GM18519 (cell line): ENCODE measurements around the gene CHORDC1.
"Not testable (repeated sequence)": the region's sequence is repeated elsewhere in the genome, so short reads cannot be mapped to it uniquely, and the experiment has no call there.

Experiments
- ATAC-seq: cut with Tn5 transposase; IDR thresholded peaks from one replicate; pipeline ENCODE4 v1.9.1; 2021; ENCODE audit warnings: mild to moderate bottlenecking, moderate library complexity; ENCODE audit not compliant: unreplicated experiment, low FRiP score

CHORDC1 gene

GRCh38 chr11:90222459-90223247, at the start of gene CHORDC1:
Gene CHORDC1, minus strand, starts transcription at chr11:90223049. Its CDS starts 95 bp downstream, at chr11:90222954.
- peak; percentile 86 for ATAC-seq

- ATAC-seq, result no peak
Measured at GRCh38 chr11:90257158-90257525, 34.3 kb upstream of the CHORDC1 start.

GRCh38 chr11:90256404-90257157, 33.7 kb upstream of the CHORDC1 start:
- ATAC-seq, result no peak

GRCh38 chr11:90254065-90254464, 31.2 kb upstream of the CHORDC1 start:
- no peak for ATAC-seq

GRCh38 chr11:90252053-90252452, 29.2 kb upstream of the CHORDC1 start:
- ATAC-seq, result no peak

- ATAC-seq, result no peak
Measured at GRCh38 chr11:90251599-90251998, 28.8 kb upstream of the CHORDC1 start.

- no peak for ATAC-seq
Measured at GRCh38 chr11:90250970-90251369, 28.1 kb upstream of the CHORDC1 start.

GRCh38 chr11:90246468-90246867, 23.6 kb upstream of the CHORDC1 start:
- no peak for ATAC-seq

- no peak for ATAC-seq
Measured at GRCh38 chr11:90243534-90243933, 20.7 kb upstream of the CHORDC1 start.

GRCh38 chr11:90242894-90243416, 20.1 kb upstream of the CHORDC1 start:
- no peak for ATAC-seq

GRCh38 chr11:90241414-90241813, 18.6 kb upstream of the CHORDC1 start:
- ATAC-seq, result no peak

GRCh38 chr11:90239967-90240636, 17.3 kb upstream of the CHORDC1 start:
- not testable (repeated sequence) for ATAC-seq

- ATAC-seq, result no peak
Measured at GRCh38 chr11:90237004-90237403, 14.2 kb upstream of the CHORDC1 start.

- ATAC-seq, result no peak
Measured at GRCh38 chr11:90235526-90235925, 12.7 kb upstream of the CHORDC1 start.

GRCh38 chr11:90234977-90235376, 12.1 kb upstream of the CHORDC1 start:
- ATAC-seq, result no peak

GRCh38 chr11:90229791-90230190, 6.9 kb upstream of the CHORDC1 start:
- no peak for ATAC-seq

GRCh38 chr11:90228056-90228455, 5.2 kb upstream of the CHORDC1 start:
- no peak for ATAC-seq

GRCh38 chr11:90223248-90223585, 368 bp upstream of the CHORDC1 start:
- ATAC-seq, result no peak

GRCh38 chr11:90221803-90222458, 918 bp downstream of the CHORDC1 start:
- ATAC-seq, result no peak

- no peak for ATAC-seq
Measured at GRCh38 chr11:90220391-90220790, 2.5 kb downstream of the CHORDC1 start.

GRCh38 chr11:90219438-90219837, 3.4 kb downstream of the CHORDC1 start:
- ATAC-seq, result no peak
